GM04504 (cell line): ENCODE data around the gene FHIT.
"Not testable (repeated sequence)": the region's sequence is repeated elsewhere in the genome, so short reads cannot be mapped to it uniquely, and the experiment has no call there.

ENCODE experiments used
- DNase-seq: peaks from one replicate; pipeline ENCODE4 v3.0.0-alpha.2; 2012; ENCODE audit warnings: low read depth

FHIT gene

GRCh38 chr3:61057464-61057863 lies 193.8 kb downstream of the FHIT start:
- DNase-seq = no peak

GRCh38 chr3:61055447-61055846 lies 195.8 kb downstream of the FHIT start:
- no peak for DNase-seq

GRCh38 chr3:61053781-61054496 lies 197.3 kb downstream of the FHIT start:
- DNase-seq = no peak

GRCh38 chr3:61052851-61053250 lies 198.4 kb downstream of the FHIT start:
- DNase-seq = no peak

- no peak for DNase-seq
Observed at GRCh38 chr3:61051666-61052065, 199.6 kb downstream of the FHIT start.

- DNase-seq = not testable (repeated sequence)
Observed at GRCh38 chr3:61045169-61045568, 206.1 kb downstream of the FHIT start.

- no peak for DNase-seq
Observed at GRCh38 chr3:61043156-61043555, 208.1 kb downstream of the FHIT start.

GRCh38 chr3:61040618-61041017 lies 210.6 kb downstream of the FHIT start:
- no peak for DNase-seq

- no peak for DNase-seq
Observed at GRCh38 chr3:61035573-61035972, 215.7 kb downstream of the FHIT start.

GRCh38 chr3:61032991-61033390 lies 218.3 kb downstream of the FHIT start:
- no peak for DNase-seq

- DNase-seq = no peak
Observed at GRCh38 chr3:61031503-61031902, 219.7 kb downstream of the FHIT start.

- DNase-seq = no peak
Observed at GRCh38 chr3:61030469-61031035, 220.7 kb downstream of the FHIT start.

- no peak for DNase-seq
Observed at GRCh38 chr3:61029194-61029593, 222.1 kb downstream of the FHIT start.

- DNase-seq = no peak
Observed at GRCh38 chr3:61018807-61019206, 232.4 kb downstream of the FHIT start.

GRCh38 chr3:61017028-61017427 lies 234.2 kb downstream of the FHIT start:
- DNase-seq = not testable (repeated sequence)

- no peak for DNase-seq
Observed at GRCh38 chr3:61015859-61016258, 235.4 kb downstream of the FHIT start.

- no peak for DNase-seq
Observed at GRCh38 chr3:61015408-61015807, 235.8 kb downstream of the FHIT start.

GRCh38 chr3:61008998-61009380 lies 242.3 kb downstream of the FHIT start:
- DNase-seq = no peak

GRCh38 chr3:61008153-61008997 lies 242.9 kb downstream of the FHIT start:
- DNase-seq = no peak

GRCh38 chr3:61005591-61005990 lies 245.7 kb downstream of the FHIT start:
- DNase-seq = no peak

- no peak for DNase-seq
Observed at GRCh38 chr3:60998858-60999257, 252.4 kb downstream of the FHIT start.

GRCh38 chr3:60992395-60992794 lies 258.9 kb downstream of the FHIT start:
- DNase-seq = no peak

- no peak for DNase-seq
Observed at GRCh38 chr3:60990442-60990730, 260.9 kb downstream of the FHIT start.
